Kidney (tissue), 14 donors: ENCODE measurements around the gene VSNL1. TPM values are rescaled to one million over a fixed set of nuclear protein-coding genes. Genes with fewer than 3 reads are reported as not detected.

Experiments
- DNase-seq, 5 donors: peaks; one replicate each; pipeline ENCODE4 v3.0.0-alpha.2; 2013 to 2020
- FAIRE-seq: peaks from 2 replicates; lab custom pipeline; 2012; peaks lifted over from hg19 to GRCh38; lab: Jason Lieb, UNC
- H3K27ac ChIP-seq, 2 donors: one replicate each; pipeline ENCODE4 v1.7.0; 2013; ENCODE audit warnings: low read depth in 2 of 2, low read length in 2 of 2, inconsistent platforms in 1 of 2
- H3K27me3 ChIP-seq: one replicate; pipeline ENCODE4 v1.7.1; 2013; ENCODE audit warnings: low read length, inconsistent platforms; ENCODE audit not compliant: control insufficient read depth, insufficient read depth
- H3K36me3 ChIP-seq, 3 donors: one replicate each; pipeline versions ENCODE4 v1.7.0 to v1.7.1; 2013; ENCODE audit warnings: low read length in 3 of 3, control low read depth in 1 of 3, inconsistent platforms in 1 of 3; ENCODE audit not compliant: insufficient read depth in 3 of 3, control insufficient read depth in 2 of 3
- H3K4me1 ChIP-seq, 3 donors: one replicate each; pipeline versions ENCODE4 v1.7.0 to v1.7.1; 2013; ENCODE audit warnings: low read length in 3 of 3, inconsistent platforms in 1 of 3, low read depth in 1 of 3; ENCODE audit not compliant: control insufficient read depth in 2 of 3, insufficient read depth in 2 of 3
- H3K4me3 ChIP-seq, 3 donors: one replicate each; pipeline versions ENCODE4 v1.7.0 to v1.8.1; 2013; ENCODE audit warnings: low read length in 3 of 3, control low read depth in 1 of 3, inconsistent platforms in 1 of 3
- H3K9ac ChIP-seq, 3 donors: one replicate each; pipeline versions ENCODE4 v1.7.0 to v1.7.1; 2013; ENCODE audit warnings: low read length in 3 of 3, control low read depth in 1 of 3, inconsistent platforms in 1 of 3
- H3K9me3 ChIP-seq, 3 donors: one replicate each; pipeline versions ENCODE4 v1.7.0 to v1.7.1; 2013; ENCODE audit warnings: low read length in 3 of 3, control low read depth in 1 of 3, inconsistent platforms in 1 of 3; ENCODE audit not compliant: control insufficient read depth in 2 of 3, insufficient read depth in 1 of 3
- CTCF ChIP-seq: IDR thresholded peaks from 3 replicates; pipeline ENCODE4 v1.5.1; 2012; ENCODE audit warnings: mild to moderate bottlenecking, moderate library complexity, borderline replicate concordance; ENCODE audit not compliant: insufficient read depth; ENCODE audit errors: extremely low read depth
- intact Hi-C: fragments of 100-400 bp; cut with DNase I; formaldehyde crosslinking; loops from one replicate; pipeline ENCODE4 v1.11.1; 2022
- polyA plus RNA-seq: library from polyadenylated mRNA; stranded (reverse); fragments of 350-450 nt; fragmentation: Illumina TruSeq; extraction: RNeasy Lipid Tissue Mini Kit (QIAGEN cat#74804); gene quantifications from one replicate; pipeline ENCODE4 v1.2.3, GENCODE V29; 2014; ENCODE audit warnings: low read depth, low replicate concordance; ENCODE audit not compliant: insufficient read depth
- total RNA-seq: library from RNA; stranded (reverse); fragmentation: NEBNext Ultra II Directional; extraction: Animal tissue kit (Norgen Biotek cat#: 25700); gene quantifications from one replicate; pipeline ENCODE4 v1.2.1, GENCODE V29; 2021
- donor health status: control.
- donor health status: control.
- donor health status: control.
- donor health status: control.
- donor health status: control.
- donor health status: DM: yes; HTN: yes; CAD: no.
- donor health status: Normal renal cell carcinoma (clear cell type).

The VSNL1 gene
- total and polyA plus RNA-seq, 2 donors from 2014 or later: 0.44 to 1.0 TPM

GRCh38 chr2:17620280-17620679 lies 79.8 kb downstream of the VSNL1 start:
- H3K4me3 ChIP-seq: no peak overlapping the region
- TF ChIP-seq CTCF: no peak
- intact Hi-C loops: no loop called here
- FAIRE-seq (no peak), DNase-seq (no peak)
- no peak overlapping the region for H3K27ac ChIP-seq
- H3K4me1 ChIP-seq: no peaks in the 10 kb centered on the region
- no peaks in the 10 kb centered on the region for H3K36me3 ChIP-seq
- no peaks in the 10 kb centered on the region for H3K9me3 ChIP-seq
- H3K27me3 ChIP-seq: no peaks in the 10 kb centered on the region
- H3K9ac ChIP-seq: no peak overlapping the region

- intact Hi-C loops: no loop called here
Measured at GRCh38 chr2:17620841-17621240, 80.3 kb downstream of the VSNL1 start.

GRCh38 chr2:17621781-17622180 lies 81.3 kb downstream of the VSNL1 start:
- Histone ChIP-seq H3K27ac (no peak overlapping the region), H3K9ac (no peak overlapping the region), H3K36me3 (no peaks in the 10 kb centered on the region), H3K27me3 (no peaks in the 10 kb centered on the region), H3K4me1 (no peaks in the 10 kb centered on the region), H3K9me3 (no peaks in the 10 kb centered on the region), H3K4me3 (no peak overlapping the region)
- no peak for DNase-seq
- FAIRE-seq: no peak
- intact Hi-C loops: no loop called here
- no peak for TF ChIP-seq CTCF

More at GRCh38 chr2:17620841-17621240, 80.3 kb downstream of the VSNL1 start:
- TF ChIP-seq CTCF: no peak
- Histone ChIP-seq H3K36me3 (no peaks in the 10 kb centered on the region), H3K9ac (no peak overlapping the region), H3K4me3 (no peak overlapping the region), H3K9me3 (no peaks in the 10 kb centered on the region), H3K27ac (no peak overlapping the region), H3K4me1 (no peaks in the 10 kb centered on the region), H3K27me3 (no peaks in the 10 kb centered on the region)
- DNase-seq (no peak), FAIRE-seq (no peak)

- peaks cover 0 to 2% (median 0%) of the 10 kb centered on the region in 3 donors for H3K9me3 ChIP-seq
- DNase-seq (no peak), FAIRE-seq (no peak)
- H3K36me3 ChIP-seq: no peaks in the 10 kb centered on the region
- no peaks in the 10 kb centered on the region for H3K4me1 ChIP-seq
- H3K27me3 ChIP-seq: no peaks in the 10 kb centered on the region
- intact Hi-C loops: no loop called here
- H3K9ac ChIP-seq: no peak overlapping the region
- TF ChIP-seq CTCF: no peak
- no peak overlapping the region for H3K27ac ChIP-seq
- no peak overlapping the region for H3K4me3 ChIP-seq
Measured at GRCh38 chr2:17625446-17625845, 85.0 kb downstream of the VSNL1 start.
